Ovary (tissue), 3 donors: Measurements from ENCODE around the gene RPL37A.

Experiments
- EP300 ChIP-seq: sonication (generic); formaldehyde crosslinking; IDR thresholded peaks from one replicate; pipeline ENCODE4 v1.6.1; 2017; ENCODE audit warnings: antibody characterized with exemption
- POLR2A ChIP-seq: fragments of 450-650 bp; IDR thresholded peaks from one replicate; pipeline ENCODE4 v1.6.1; 2017; ENCODE audit warnings: antibody characterized with exemption, mild to moderate bottlenecking, moderate library complexity
- TF ChIP-seq, protein P1 (sequence below), 3 donors: fragments of 450-650 bp in 2 of 3; fragments of 200-600 bp in 1 of 3; IDR thresholded peaks; one replicate each; pipeline versions ENCODE4 v1.5.1 to v1.8.0; 2016 to 2022; ENCODE audit warnings: antibody characterized with exemption in 3 of 3, mild to moderate bottlenecking in 1 of 3
- donor health status: DM: no; HTN: no; CAD: no.

DNA sequence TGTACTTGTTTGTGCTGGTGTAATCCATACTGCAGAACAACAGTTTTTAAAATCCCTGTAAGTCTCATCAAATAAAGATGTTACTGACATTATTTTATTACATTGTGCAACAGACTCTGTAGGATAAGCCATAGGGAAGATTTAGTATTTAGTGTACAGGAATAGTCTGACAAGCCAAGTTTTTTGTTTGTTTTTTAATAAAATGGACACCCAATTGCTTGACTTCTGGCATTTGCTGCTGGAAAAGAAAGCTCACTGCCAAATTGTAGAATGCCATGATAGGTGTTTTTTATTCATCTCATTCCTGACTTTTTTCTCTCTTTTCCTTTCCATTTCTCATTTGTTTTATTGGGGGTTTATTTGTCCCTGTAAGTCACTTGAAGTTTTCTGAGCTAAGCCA lies 48.3 kb upstream of the RPL37A start:
- TF ChIP-seq, protein P1, sequence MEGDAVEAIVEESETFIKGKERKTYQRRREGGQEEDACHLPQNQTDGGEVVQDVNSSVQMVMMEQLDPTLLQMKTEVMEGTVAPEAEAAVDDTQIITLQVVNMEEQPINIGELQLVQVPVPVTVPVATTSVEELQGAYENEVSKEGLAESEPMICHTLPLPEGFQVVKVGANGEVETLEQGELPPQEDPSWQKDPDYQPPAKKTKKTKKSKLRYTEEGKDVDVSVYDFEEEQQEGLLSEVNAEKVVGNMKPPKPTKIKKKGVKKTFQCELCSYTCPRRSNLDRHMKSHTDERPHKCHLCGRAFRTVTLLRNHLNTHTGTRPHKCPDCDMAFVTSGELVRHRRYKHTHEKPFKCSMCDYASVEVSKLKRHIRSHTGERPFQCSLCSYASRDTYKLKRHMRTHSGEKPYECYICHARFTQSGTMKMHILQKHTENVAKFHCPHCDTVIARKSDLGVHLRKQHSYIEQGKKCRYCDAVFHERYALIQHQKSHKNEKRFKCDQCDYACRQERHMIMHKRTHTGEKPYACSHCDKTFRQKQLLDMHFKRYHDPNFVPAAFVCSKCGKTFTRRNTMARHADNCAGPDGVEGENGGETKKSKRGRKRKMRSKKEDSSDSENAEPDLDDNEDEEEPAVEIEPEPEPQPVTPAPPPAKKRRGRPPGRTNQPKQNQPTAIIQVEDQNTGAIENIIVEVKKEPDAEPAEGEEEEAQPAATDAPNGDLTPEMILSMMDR (IDR thresholded peaks at IDR 0.05) = no peak
- TF ChIP-seq EP300 (no peak), POLR2A (no peak)
